Glomerular endothelial cell (primary cell): ENCODE measurements around the gene CHRND. TPM values are rescaled to one million over a fixed set of nuclear protein-coding genes. Genes with fewer than 3 reads are reported as not detected.
"Not testable (repeated sequence)": the region's sequence is repeated elsewhere in the genome, so short reads cannot be mapped to it uniquely, and the experiment has no call there.

Source experiments
- DNase-seq: peaks from one replicate; pipeline ENCODE4 v3.0.0-alpha.2; 2011; ENCODE audit warnings: low read depth, low spot score; ENCODE audit errors: extremely low read depth
- total RNA-seq: library from RNA; depleted of rRNA; stranded (reverse); fragments of >200 nt; gene quantifications from 2 replicates; pipeline ENCODE4 v1.2.3, GENCODE V29; 2015

CHRND gene
- total RNA-seq, 1 donor from 2014 or later, result not detected

DNA sequence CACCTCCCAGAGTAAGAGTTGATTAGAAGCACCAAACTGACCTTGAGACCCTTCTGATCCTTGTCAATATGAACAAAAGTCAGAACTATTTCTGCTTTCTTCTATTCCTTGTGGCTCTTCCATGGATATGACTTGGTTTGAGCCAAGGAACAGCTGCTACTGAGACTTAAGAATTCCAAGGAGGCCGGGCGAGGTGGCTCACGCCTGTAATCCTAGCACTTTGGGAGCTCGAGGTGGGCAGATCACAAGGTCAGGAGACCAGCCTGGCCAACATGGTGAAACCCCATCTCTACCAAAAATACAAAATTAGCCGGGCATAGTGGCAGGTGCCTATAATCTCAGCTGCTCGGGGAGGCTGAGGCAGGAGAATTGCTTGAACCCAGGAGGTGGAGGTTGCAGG lies 44.5 kb downstream of the CHRND start:
- not testable (repeated sequence) for DNase-seq

DNA sequence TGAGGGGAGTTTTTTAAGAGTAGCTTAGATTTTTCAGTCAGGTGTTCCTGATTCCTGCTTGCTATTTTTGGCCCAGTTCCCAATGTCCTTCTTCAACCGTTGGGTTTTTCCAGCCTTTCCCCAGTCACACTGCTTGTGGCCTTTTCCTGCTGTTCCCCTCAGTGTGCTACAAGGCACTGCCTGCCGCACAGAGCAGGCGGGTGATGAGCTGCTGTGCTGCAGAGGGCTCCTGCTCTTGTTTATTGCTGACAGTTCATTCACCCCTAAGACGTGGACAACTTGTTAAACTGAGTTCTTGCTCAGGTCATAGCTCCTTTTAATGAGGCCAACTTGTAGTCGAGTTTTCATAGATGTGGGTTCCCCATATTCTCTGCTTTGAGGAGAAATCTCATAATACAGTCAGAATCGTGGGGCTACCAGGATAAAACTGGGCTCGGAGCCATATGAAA lies 45.1 kb downstream of the CHRND start:
- DNase-seq, result no peak

DNA sequence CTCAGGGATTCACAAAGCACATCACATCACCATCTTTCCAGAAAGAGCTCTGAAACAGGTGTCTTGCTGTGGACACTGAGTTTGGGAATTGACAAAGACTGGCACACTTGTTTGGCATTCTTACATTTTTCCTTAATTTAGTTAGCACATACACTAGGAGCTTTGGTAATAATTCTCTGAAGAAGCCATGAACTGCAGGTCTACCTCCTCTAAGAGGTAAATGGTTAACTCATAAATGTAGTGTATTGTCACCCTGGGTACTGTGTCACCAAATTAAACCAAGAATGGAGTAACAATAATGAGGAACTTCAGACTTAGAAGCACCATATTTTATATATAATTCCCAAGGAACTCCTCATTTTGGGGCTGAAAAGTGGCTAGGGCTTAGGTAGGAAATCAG lies 47.1 kb downstream of the CHRND start:
- DNase-seq, result no peak

DNA sequence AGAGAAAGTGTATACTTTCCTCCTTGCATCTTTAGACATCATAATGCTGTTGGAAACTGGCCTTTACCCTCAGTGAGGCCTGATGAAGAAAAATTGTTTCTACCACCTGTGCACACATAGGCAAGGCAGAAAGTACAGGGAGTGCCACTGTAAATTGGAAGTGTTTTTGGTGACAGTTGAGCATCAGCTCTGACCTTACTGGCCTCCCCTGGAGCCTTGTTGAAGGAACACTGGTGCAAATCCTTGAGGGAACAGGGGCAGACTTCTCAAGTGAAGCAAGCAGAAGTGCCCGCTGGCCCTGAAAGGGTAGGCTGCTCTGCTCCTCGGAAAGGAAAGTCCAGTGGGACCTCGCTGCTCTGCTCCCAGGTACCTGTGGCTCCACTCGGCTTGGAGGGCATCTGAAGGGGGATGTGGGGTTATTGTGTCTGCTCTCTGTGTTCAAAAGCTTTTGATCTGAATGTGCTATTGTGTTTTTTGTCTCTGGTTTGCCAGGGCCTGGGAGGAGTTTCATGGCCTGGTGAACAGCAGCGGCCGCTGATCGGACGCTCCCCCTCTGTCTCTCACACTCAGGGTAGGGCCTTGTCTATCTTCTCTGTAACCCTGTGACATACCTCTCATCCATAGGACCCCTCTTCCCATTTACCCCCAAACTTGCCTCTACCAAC lies 47.9 kb downstream of the CHRND start:
- DNase-seq, result no peak

DNA sequence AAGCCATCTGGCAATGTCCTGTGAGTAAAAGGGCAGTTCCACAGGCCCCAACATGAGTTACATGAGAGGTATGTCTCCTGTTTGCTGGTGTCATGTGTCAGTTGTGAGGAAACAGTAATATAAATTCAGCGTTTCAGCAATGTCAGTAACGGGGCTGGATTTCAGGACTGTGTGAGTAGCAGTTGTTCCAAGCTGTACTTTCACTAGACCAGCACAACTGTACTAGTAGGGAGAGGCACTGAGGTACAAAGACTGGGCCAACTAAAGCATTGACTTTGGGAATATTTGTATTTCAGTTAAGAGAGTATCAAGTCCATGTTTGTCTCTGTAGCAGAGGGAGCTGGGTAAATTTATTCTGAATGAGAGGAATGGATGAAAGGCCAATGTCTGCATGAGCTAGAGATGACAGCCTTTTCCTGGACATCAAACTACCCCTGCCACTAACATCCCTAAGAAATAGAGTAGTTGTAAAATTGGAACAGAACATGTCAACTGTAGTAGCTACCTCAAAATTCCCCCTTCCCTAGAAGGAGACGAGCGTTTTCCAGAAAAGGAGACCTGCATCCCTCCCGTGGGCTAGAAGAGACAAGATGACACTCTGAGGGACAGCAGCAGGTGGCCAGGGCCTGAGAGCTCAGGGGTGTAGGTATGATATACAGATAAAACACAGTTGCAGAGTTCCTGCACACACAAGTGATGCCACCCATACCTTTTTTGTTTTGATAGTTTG lies 48.9 kb downstream of the CHRND start:
- DNase-seq, result no peak

DNA sequence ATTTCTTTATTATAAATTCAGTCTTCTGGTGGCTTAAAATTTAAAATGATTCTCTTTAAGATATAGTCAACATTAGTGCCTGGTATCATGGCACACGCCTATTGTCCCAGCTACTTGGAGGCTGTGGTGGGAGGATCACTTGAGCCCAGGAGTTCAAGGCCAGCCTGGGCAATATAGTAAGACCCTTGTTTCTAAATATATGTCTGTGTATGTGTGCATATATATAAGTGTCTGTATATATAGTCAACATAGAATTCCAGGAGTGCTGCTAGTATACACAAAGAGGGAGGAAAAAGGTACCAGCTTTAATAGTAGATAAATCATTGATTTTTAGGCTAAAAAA lies 49.4 kb downstream of the CHRND start:
- no peak for DNase-seq

DNA sequence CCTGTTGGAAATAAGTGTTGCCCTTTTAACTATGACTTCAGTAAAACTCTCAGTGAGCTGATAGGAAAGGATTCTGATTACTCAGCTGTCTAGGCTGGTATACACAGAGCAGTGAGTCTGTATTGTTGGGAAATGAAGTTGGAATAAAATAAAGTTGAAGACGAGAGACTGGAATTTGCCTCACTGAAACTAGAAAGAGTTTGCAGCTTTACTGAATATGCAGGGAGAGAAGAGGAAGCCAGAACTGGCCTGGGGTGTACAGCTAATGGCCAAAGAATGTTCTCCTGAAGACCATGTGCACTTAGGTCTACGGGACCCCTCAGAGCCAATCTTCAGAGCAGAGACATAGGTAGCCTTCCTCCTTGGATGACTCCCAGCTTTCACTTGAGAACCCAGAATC lies 51.0 kb downstream of the CHRND start:
- no peak for DNase-seq

DNA sequence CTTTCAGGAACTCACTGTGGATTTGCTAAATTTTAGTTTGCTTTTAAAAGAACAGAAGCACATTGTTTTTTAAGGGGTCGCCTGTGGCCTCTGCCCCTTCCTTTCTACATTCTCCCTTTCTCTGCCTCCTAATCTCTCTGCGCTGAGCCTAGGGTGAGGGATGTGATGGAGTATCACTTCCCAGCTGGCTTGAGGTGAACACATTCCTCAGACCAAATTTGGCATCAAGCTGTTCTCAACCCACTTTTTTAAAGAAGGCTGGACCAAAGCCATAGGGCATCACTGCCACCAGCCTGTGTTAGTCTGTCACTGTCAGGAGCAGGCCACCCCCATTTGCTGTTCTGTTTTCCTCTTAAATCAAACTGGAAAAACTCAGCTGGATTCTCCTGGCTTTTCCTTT lies 51.9 kb downstream of the CHRND start:
- DNase-seq, result no peak

DNA sequence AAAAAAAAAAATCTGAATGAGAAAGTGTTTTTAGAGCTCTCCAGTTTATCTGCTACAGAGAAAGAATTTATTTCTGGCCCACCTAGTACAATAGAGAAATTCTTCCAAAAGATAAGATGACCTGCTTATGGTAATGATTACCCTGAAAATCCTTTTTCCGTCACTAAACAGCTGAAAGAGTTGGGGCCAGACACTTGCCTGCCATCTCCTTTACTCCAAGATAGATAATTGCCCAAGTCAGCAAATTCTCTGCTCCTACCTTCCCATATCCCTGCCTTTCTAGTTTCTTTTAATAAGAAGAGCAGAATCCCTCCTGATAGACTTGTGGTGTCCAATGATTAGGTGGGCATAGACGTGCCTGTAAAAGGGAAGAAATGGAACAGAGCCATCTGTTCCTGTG lies 52.7 kb downstream of the CHRND start:
- DNase-seq, result no peak

DNA sequence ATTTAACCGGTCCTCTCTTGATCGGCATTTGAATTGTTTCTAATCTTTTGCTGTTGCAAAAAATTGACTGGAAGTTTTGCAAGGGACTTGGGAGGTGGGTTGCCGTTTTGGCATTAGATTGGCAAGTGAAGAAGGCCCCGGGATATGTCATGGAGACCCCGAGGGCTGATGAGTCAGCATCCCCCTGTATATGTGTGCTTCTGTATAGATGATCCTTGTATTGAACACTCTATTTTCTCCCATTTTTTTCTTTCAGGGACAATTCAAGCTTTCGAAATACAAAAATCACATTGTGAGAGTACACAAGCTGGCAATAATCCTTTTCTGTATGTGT lies 54.7 kb downstream of the CHRND start:
- no peak for DNase-seq

DNA sequence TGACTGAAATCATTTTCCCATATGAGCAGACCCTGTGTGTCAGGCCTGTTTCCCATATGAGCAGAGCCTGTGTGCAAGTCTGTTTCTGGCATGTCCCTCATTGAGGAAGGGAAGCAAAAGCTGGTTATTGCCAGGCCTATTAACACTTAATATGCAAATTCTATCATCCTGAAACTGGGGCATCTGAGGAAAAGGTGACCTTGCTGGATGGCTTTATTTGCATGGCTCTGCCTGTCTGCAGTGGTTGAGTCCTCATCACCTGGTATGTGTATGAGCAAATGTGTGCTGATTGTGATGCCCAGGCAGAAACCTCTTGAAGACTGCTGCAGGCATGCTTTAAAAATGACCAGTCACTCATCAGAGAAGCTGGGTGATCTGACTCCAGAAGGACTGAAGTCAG lies 55.8 kb downstream of the CHRND start:
- no peak for DNase-seq

DNA sequence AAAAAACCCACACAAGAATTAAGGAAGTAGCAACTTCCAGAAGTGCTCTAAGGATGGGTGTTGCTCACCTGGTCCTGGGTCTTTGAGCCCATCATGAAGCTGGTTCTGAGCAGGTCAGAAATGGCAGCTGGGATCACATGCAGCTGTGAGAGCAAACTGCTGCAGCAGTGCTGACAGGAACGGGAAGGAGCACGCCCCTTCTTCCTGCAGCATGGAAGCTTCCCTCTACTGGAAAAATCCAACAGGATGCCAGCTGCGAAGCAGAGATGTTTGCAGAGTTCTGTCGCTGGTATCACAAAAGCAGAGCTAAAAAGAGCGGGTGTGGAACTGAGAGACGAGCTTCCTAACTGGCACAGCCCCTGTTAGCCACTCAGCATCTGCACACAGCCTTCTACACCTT lies 58.3 kb downstream of the CHRND start:
- no peak for DNase-seq

Other genes with a start within 250 kb of the CHRND start
- not detected in 2 replicates for gene ALPP, start 147.4 kb upstream of the CHRND start, total RNA-seq
- not detected in 2 replicates for gene ALPG, start 119.3 kb upstream of the CHRND start, total RNA-seq
- not detected in 2 replicates for gene ALPI, start 70.0 kb upstream of the CHRND start, total RNA-seq
- gene ECEL1, start 38.3 kb upstream of the CHRND start, total RNA-seq, result not detected in 2 replicates
- gene PRSS56, start 5.8 kb upstream of the CHRND start, total RNA-seq, result not detected in 2 replicates
- not detected in 2 replicates for gene CHRNG, start 13.5 kb downstream of the CHRND start, total RNA-seq
- gene TIGD1, start 24.4 kb downstream of the CHRND start, total RNA-seq, result 2.4 and 3.8 TPM in 2 replicates
- gene EIF4E2, start 24.5 kb downstream of the CHRND start, total RNA-seq, result 82.7 and 91.4 TPM in 2 replicates
- gene EFHD1, start 107.4 kb downstream of the CHRND start, total RNA-seq, result 1.6 and 1.9 TPM in 2 replicates
- 35.2 and 52.5 TPM in 2 replicates for gene GIGYF2, start 171.2 kb downstream of the CHRND start, total RNA-seq